IMR-90 (cell line): Measurements from ENCODE around the gene DHRSX.

Source experiments
- CEBPB ChIP-seq: IDR thresholded peaks from 2 replicates; pipeline ENCODE4 v1.6.1; 2012; ENCODE audit warnings: low read depth, low read length, improper control_type of control experiment
- CHD1 ChIP-seq: IDR thresholded peaks from 2 replicates; pipeline ENCODE4 v1.6.1; 2012; ENCODE audit warnings: low read depth, low read length, improper control_type of control experiment
- CTCF ChIP-seq: conservative IDR thresholded peaks from 2 replicates; pipeline ENCODE4 v1.5.1; 2012; ENCODE audit warnings: mild to moderate bottlenecking, low read depth, low read length, improper control_type of control experiment
- MAFK ChIP-seq: IDR thresholded peaks from 2 replicates; pipeline ENCODE4 v1.6.1; 2012; ENCODE audit warnings: low read depth, low read length, improper control_type of control experiment
- MXI1 ChIP-seq: IDR thresholded peaks from 2 replicates; pipeline ENCODE4 v1.6.1; 2012; ENCODE audit warnings: low read depth, mild to moderate bottlenecking, low read length, moderate library complexity, borderline replicate concordance
- POLR2A ChIP-seq: IDR thresholded peaks from 2 replicates; pipeline ENCODE4 v1.6.1; 2012; ENCODE audit warnings: mild to moderate bottlenecking, low read depth, low read length
- RAD21 ChIP-seq: IDR thresholded peaks from 2 replicates; pipeline ENCODE4 v1.6.1; 2012; ENCODE audit warnings: low read length, improper control_type of control experiment
- RFX5 ChIP-seq: IDR thresholded peaks from 2 replicates; pipeline ENCODE4 v1.8.0; 2012; ENCODE audit warnings: low read depth, mild to moderate bottlenecking, low read length, moderate library complexity

- TF ChIP-seq CTCF (no peak), RFX5 (no peak), CHD1 (no peak), POLR2A (peak; percentile 63), CEBPB (no peak), MAFK (no peak), RAD21 (no peak), MXI1 (no peak)
Measured at GRCh38 chrX:2500803-2501558, at the start of gene DHRSX, which contains the start of gene ZBED1.
